HG02870 (cell line): Measurements from ENCODE around the gene AIPL1.

Experiments
- ATAC-seq: cut with Tn5 transposase; IDR thresholded peaks from one replicate; pipeline ENCODE4 v1.9.1; 2021; ENCODE audit warnings: mild to moderate bottlenecking, moderate library complexity; ENCODE audit not compliant: unreplicated experiment

AIPL1 gene

GRCh38 chr17:6452471-6453266 is 17.7 kb upstream of the AIPL1 start:
- no peak for ATAC-seq

- no peak for ATAC-seq
Measured at GRCh38 chr17:6450926-6451832, 16.3 kb upstream of the AIPL1 start.

- ATAC-seq: no peak
Measured at GRCh38 chr17:6449307-6449706, 14.4 kb upstream of the AIPL1 start.

GRCh38 chr17:6448473-6448872 is 13.6 kb upstream of the AIPL1 start:
- no peak for ATAC-seq

GRCh38 chr17:6446516-6447100 is 11.7 kb upstream of the AIPL1 start:
- no peak for ATAC-seq

GRCh38 chr17:6444571-6445335 is 9.8 kb upstream of the AIPL1 start:
- ATAC-seq: no peak

- peak; percentile 77 for ATAC-seq
Measured at GRCh38 chr17:6443692-6444570, 9.0 kb upstream of the AIPL1 start, which contains the start of gene PIMREG. PIMREG (plus strand) TSS chr17:6444455; CDS start chr17:6445111, 656 bp downstream.

- ATAC-seq: no peak
Measured at GRCh38 chr17:6442775-6443174, 7.9 kb upstream of the AIPL1 start.

GRCh38 chr17:6439951-6440350 is 5.0 kb upstream of the AIPL1 start:
- no peak for ATAC-seq

GRCh38 chr17:6437956-6438355 is 3.0 kb upstream of the AIPL1 start:
- ATAC-seq: no peak

GRCh38 chr17:6437466-6437865 is 2.5 kb upstream of the AIPL1 start:
- no peak for ATAC-seq

- no peak for ATAC-seq
Measured at GRCh38 chr17:6435968-6436367, 1.0 kb upstream of the AIPL1 start.

- ATAC-seq: no peak
Measured at GRCh38 chr17:6430769-6431168, 4.2 kb downstream of the AIPL1 start.

GRCh38 chr17:6429266-6429665 is 5.7 kb downstream of the AIPL1 start:
- ATAC-seq: no peak

- no peak for ATAC-seq
Measured at GRCh38 chr17:6428207-6428965, 6.5 kb downstream of the AIPL1 start.

GRCh38 chr17:6427279-6427781 is 7.6 kb downstream of the AIPL1 start:
- no peak for ATAC-seq

- ATAC-seq: no peak
Measured at GRCh38 chr17:6426356-6427101, 8.4 kb downstream of the AIPL1 start.

- no peak for ATAC-seq
Measured at GRCh38 chr17:6425407-6425806, 9.5 kb downstream of the AIPL1 start.
